ENCODE data around the gene XG.

DNA sequence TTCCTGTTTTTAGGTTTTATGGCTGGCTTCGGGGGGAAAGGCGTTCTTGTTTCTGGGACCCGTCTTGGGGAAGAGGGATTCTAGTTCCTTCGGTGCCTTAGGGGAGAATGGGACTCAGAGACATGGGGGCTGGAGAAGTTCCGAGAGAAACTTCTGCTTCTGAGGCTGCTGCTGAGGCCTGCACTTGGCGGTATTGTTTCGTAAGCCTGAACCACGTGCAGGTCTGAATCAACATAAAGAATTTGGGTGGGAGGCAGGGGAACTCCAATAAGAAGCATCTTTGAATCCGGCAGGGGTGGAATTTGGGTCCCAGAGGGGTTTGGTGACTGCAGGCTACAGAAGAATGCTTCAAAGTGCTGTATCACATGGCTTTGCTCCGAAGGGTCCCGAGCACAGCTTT is 15.1 kb downstream of the XG start:
- TF ChIP-seq CTCF (IDR thresholded peaks at IDR 0.05; ENCODE audit: low read depth, low read length, poor library complexity, severe bottlenecking), result no peak
- no peak for TF ChIP-seq EZH2phosphoT487 (IDR thresholded peaks at IDR 0.05; ENCODE audit: borderline replicate concordance, low read length)

All from DOHH2 (cell line).